Measurements from ENCODE around the gene FMNL2.

Gene FMNL2

DNA sequence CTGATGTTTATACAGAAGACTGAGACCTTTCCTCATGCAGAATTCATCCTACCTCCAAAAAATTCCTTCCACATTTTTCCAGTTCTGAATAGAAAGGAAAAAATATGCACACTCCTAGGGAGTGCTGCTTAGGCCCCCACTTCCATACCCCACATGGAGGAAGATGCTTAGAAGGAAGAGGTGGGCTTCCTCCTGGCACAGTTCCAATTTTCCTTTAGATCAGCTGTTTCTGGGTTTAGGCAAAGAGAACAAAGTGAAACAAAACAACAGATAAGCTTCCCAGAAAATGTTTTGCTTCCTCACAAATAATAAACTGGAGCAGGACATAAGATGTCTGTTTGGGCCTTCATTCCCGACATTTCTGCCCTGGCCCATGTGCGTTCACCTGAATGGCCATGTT lies 209.7 kb downstream of the FMNL2 start:
- no peak overlapping the region for H3K9ac ChIP-seq (ENCODE audit: low read depth, low read length, poor library complexity)
- H2BK12ac ChIP-seq (ENCODE audit: low read length), result no peak overlapping the region
- H3K27me3 ChIP-seq (ENCODE audit: control insufficient read depth in 3 of 3, insufficient read depth in 3 of 3, low read depth in 1 of 3, low read length in 3 of 3), result no peaks in the 10 kb centered on the region
- H3K4me3 ChIP-seq (ENCODE audit: low read length in 2 of 2), result no peak overlapping the region
- H3K23ac ChIP-seq (ENCODE audit: low read depth, low read length, poor library complexity), result no peak overlapping the region
- H4K91ac ChIP-seq (ENCODE audit: low read depth, low read length, poor library complexity), result no peak overlapping the region
- no peaks in the 10 kb centered on the region for H3K79me1 ChIP-seq (ENCODE audit: low read depth, low read length)
- H3K14ac ChIP-seq (ENCODE audit: low read length), result no peak overlapping the region
- no CpG with 5 or more reads among the region's 2 CpGs for WGBS, 2 donors (ENCODE audit: extremely low coverage in 2 of 2, insufficient read length in 2 of 2, insufficient replicate concordance in 1 of 2)
- H3K4me2 ChIP-seq (ENCODE audit: insufficient read depth, low read length, poor library complexity, severe bottlenecking), result no peak overlapping the region
- H3K27ac ChIP-seq (replicated peaks; ENCODE audit: low read length), result no peak overlapping the region
- no peak overlapping the region for H4K8ac ChIP-seq (ENCODE audit: low read depth, low read length)
- no peak overlapping the region for H2BK5ac ChIP-seq (ENCODE audit: low read length)
- H2BK120ac ChIP-seq (ENCODE audit: low read depth, low read length), result no peak overlapping the region
- no peak overlapping the region for H2AFZ ChIP-seq (ENCODE audit: low read length)
- H3K18ac ChIP-seq (ENCODE audit: low read length), result no peak overlapping the region
- H3K4ac ChIP-seq (ENCODE audit: low read length), result no peak overlapping the region
- H2BK15ac ChIP-seq (ENCODE audit: low read length), result no peak overlapping the region
- H2AK5ac ChIP-seq (ENCODE audit: low read depth, low read length), result no peak overlapping the region
- no peaks in the 10 kb centered on the region for H3K9me3 ChIP-seq (replicated peaks in 1 of 2; ENCODE audit: control insufficient read depth in 2 of 2, insufficient read depth in 1 of 2, low read depth in 1 of 2, low read length in 2 of 2)
- peaks cover 2 to 53% of the 10 kb centered on the region in 2 donors for H3K36me3 ChIP-seq (replicated peaks in 1 of 2; ENCODE audit: control insufficient read depth in 2 of 2, insufficient read depth in 2 of 2, low read length in 2 of 2)
- peaks cover 16 to 20% of the 10 kb centered on the region in 2 donors for H3K4me1 ChIP-seq (ENCODE audit: control insufficient read depth in 2 of 2, insufficient read depth in 1 of 2, low read depth in 1 of 2, low read length in 2 of 2)
- no peak for DNase-seq (ENCODE audit: low spot score)

DNA sequence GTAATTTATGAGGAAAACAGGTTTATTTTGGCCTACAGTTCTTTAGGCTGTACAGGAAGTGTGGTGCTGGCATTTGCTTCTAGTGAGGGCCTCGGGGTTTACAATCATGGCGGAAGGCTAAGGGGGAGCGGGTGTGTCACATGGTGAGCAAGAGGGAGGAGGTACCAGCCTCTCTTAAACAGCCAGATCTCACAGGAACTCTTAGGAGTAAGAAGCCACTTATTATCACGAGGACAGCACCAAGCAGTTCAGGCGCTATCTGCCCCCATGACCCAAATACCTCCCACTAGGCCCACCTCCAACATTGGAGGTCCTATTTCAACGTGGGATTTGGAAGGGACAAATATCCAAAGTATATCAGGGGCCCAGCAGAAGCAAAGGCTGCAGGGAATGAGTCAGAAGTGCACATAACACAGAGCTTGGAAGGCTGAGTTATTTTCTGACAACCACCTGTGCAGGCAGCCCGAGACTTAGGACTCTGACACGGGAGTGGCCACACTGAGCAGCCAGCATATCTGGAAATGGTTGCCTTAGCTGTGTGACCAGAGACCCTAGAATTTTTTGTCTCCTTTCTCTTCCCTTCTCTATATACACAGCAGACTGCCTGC lies 211.4 kb downstream of the FMNL2 start:
- no CpG with 5 or more reads among the region's 8 CpGs for WGBS, 2 donors (ENCODE audit: extremely low coverage in 2 of 2, insufficient read length in 2 of 2, insufficient replicate concordance in 1 of 2)
- Histone ChIP-seq H2BK15ac (ENCODE audit: low read length) (no peak overlapping the region), H2BK5ac (ENCODE audit: low read length) (no peak overlapping the region), H3K9me3 (replicated peaks in 1 of 2; ENCODE audit: control insufficient read depth in 2 of 2, insufficient read depth in 1 of 2, low read depth in 1 of 2, low read length in 2 of 2) (no peaks in the 10 kb centered on the region), H2BK12ac (ENCODE audit: low read length) (no peak overlapping the region), H3K79me1 (ENCODE audit: low read depth, low read length) (no peaks in the 10 kb centered on the region), H3K4me3 (ENCODE audit: low read length in 2 of 2) (no peak overlapping the region), H3K14ac (ENCODE audit: low read length) (no peak overlapping the region), H4K8ac (ENCODE audit: low read depth, low read length) (no peak overlapping the region), H3K9ac (ENCODE audit: low read depth, low read length, poor library complexity) (no peak overlapping the region), H3K27ac (replicated peaks; ENCODE audit: low read length) (no peak overlapping the region), H4K91ac (ENCODE audit: low read depth, low read length, poor library complexity) (no peak overlapping the region), H2BK120ac (ENCODE audit: low read depth, low read length) (no peak overlapping the region), H3K4me2 (ENCODE audit: insufficient read depth, low read length, poor library complexity, severe bottlenecking) (no peak overlapping the region), H3K4me1 (ENCODE audit: control insufficient read depth in 2 of 2, insufficient read depth in 1 of 2, low read depth in 1 of 2, low read length in 2 of 2) (peaks cover 16 to 20% of the 10 kb centered on the region in 2 donors), H3K27me3 (ENCODE audit: control insufficient read depth in 3 of 3, insufficient read depth in 3 of 3, low read depth in 1 of 3, low read length in 3 of 3) (no peaks in the 10 kb centered on the region), H3K36me3 (replicated peaks in 1 of 2; ENCODE audit: control insufficient read depth in 2 of 2, insufficient read depth in 2 of 2, low read length in 2 of 2) (peaks cover 2 to 69% of the 10 kb centered on the region in 2 donors), H3K18ac (ENCODE audit: low read length) (peak overlapping the region; percentile 21), H3K23ac (ENCODE audit: low read depth, low read length, poor library complexity) (no peak overlapping the region), H3K4ac (ENCODE audit: low read length) (no peak overlapping the region), H2AK5ac (ENCODE audit: low read depth, low read length) (no peak overlapping the region), H2AFZ (ENCODE audit: low read length) (no peak overlapping the region)
- no peak for DNase-seq (ENCODE audit: low spot score)

DNA sequence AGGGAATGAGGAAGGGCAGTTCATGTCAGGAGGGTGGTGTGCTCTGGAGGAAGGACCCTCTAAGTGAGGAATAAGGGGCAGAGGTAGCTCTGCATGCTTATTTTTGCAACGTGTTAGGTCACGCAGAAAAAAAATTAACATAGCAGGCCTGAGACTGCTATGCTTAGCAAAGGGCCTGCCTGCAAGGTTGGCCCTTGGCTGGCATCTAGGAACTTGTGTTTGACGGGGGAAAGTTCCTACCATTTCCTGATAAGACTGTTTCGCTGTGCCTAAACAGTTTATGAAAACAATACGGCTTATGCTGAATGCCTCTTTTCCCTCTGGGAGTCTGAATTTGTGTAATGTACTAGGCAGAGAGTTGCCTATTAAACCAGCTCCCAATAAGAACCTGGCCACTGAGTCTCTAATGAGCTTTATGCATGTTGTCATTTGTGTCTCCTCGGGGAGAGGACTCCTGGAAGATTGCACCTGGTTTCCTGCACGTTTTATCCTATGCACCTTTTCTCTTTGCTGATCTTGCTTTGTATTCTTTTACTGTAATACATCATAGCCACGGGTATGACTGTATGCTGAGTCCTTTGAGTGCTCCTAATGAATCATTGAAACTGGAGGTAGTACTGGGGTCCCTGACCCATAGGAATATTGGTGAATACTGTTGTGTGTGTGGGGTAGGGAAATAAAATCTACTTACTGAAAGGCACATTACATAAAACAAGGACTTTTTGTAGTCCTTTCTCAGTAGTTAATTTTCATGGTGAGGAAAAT lies 213.3 kb downstream of the FMNL2 start:
- DNase-seq (ENCODE audit: low spot score), result no peak
- Histone ChIP-seq H3K14ac (ENCODE audit: low read length) (no peak overlapping the region), H3K9me3 (replicated peaks in 1 of 2; ENCODE audit: control insufficient read depth in 2 of 2, insufficient read depth in 1 of 2, low read depth in 1 of 2, low read length in 2 of 2) (no peaks in the 10 kb centered on the region), H3K36me3 (replicated peaks in 1 of 2; ENCODE audit: control insufficient read depth in 2 of 2, insufficient read depth in 2 of 2, low read length in 2 of 2) (peaks cover 2 to 73% of the 10 kb centered on the region in 2 donors), H3K4me3 (ENCODE audit: low read length in 2 of 2) (no peak overlapping the region), H3K79me1 (ENCODE audit: low read depth, low read length) (no peaks in the 10 kb centered on the region), H3K23ac (ENCODE audit: low read depth, low read length, poor library complexity) (no peak overlapping the region), H2BK15ac (ENCODE audit: low read length) (no peak overlapping the region), H3K4me2 (ENCODE audit: insufficient read depth, low read length, poor library complexity, severe bottlenecking) (no peak overlapping the region), H2BK12ac (ENCODE audit: low read length) (no peak overlapping the region), H3K4ac (ENCODE audit: low read length) (no peak overlapping the region), H2AFZ (ENCODE audit: low read length) (no peak overlapping the region), H3K27ac (replicated peaks; ENCODE audit: low read length) (no peak overlapping the region), H2BK5ac (ENCODE audit: low read length) (no peak overlapping the region), H3K18ac (ENCODE audit: low read length) (no peak overlapping the region), H2BK120ac (ENCODE audit: low read depth, low read length) (no peak overlapping the region), H4K8ac (ENCODE audit: low read depth, low read length) (no peak overlapping the region), H3K4me1 (ENCODE audit: control insufficient read depth in 2 of 2, insufficient read depth in 1 of 2, low read depth in 1 of 2, low read length in 2 of 2) (peaks cover 4 to 11% of the 10 kb centered on the region in 2 donors), H3K27me3 (ENCODE audit: control insufficient read depth in 3 of 3, insufficient read depth in 3 of 3, low read depth in 1 of 3, low read length in 3 of 3) (no peaks in the 10 kb centered on the region), H2AK5ac (ENCODE audit: low read depth, low read length) (no peak overlapping the region), H3K9ac (ENCODE audit: low read depth, low read length, poor library complexity) (no peak overlapping the region), H4K91ac (ENCODE audit: low read depth, low read length, poor library complexity) (no peak overlapping the region)
- WGBS, 2 donors (ENCODE audit: extremely low coverage in 2 of 2, insufficient read length in 2 of 2, insufficient replicate concordance in 1 of 2), result no CpG with 5 or more reads among the region's 8 CpGs

DNA sequence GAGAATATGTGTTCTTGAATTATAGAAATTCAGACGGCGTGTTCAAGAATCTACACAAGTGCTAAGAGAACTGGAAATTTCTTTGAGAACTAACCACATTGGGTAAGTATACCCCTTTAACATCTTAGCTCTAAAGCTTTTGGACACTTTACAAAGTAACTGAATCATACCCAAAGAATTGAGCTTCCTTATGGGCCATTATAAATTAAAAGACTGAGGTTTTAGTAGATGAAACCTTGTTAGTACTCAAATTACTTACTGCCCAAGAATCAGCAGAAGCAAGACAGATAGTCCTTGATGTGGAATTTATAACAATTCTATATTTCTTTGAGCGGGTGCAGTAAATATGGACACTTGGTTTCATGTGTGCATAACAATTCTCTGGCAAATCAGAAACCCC lies 214.0 kb downstream of the FMNL2 start:
- WGBS, 2 donors (ENCODE audit: extremely low coverage in 2 of 2, insufficient read length in 2 of 2, insufficient replicate concordance in 1 of 2), result no CpG with 5 or more reads among the region's 3 CpGs
- H3K18ac ChIP-seq (ENCODE audit: low read length), result no peak overlapping the region
- no peak overlapping the region for H3K4ac ChIP-seq (ENCODE audit: low read length)
- H3K4me1 ChIP-seq (ENCODE audit: control insufficient read depth in 2 of 2, insufficient read depth in 1 of 2, low read depth in 1 of 2, low read length in 2 of 2), result peaks cover 0 to 8% of the 10 kb centered on the region in 2 donors
- H3K23ac ChIP-seq (ENCODE audit: low read depth, low read length, poor library complexity), result no peak overlapping the region
- no peak overlapping the region for H2BK15ac ChIP-seq (ENCODE audit: low read length)
- no peak overlapping the region for H2BK12ac ChIP-seq (ENCODE audit: low read length)
- H3K36me3 ChIP-seq (replicated peaks in 1 of 2; ENCODE audit: control insufficient read depth in 2 of 2, insufficient read depth in 2 of 2, low read length in 2 of 2), result peaks cover 2 to 69% of the 10 kb centered on the region in 2 donors
- no peak overlapping the region for H2AK5ac ChIP-seq (ENCODE audit: low read depth, low read length)
- no peaks in the 10 kb centered on the region for H3K27me3 ChIP-seq (ENCODE audit: control insufficient read depth in 3 of 3, insufficient read depth in 3 of 3, low read depth in 1 of 3, low read length in 3 of 3)
- H4K91ac ChIP-seq (ENCODE audit: low read depth, low read length, poor library complexity), result no peak overlapping the region
- H4K8ac ChIP-seq (ENCODE audit: low read depth, low read length), result no peak overlapping the region
- no peak overlapping the region for H3K27ac ChIP-seq (replicated peaks; ENCODE audit: low read length)
- H2BK5ac ChIP-seq (ENCODE audit: low read length), result no peak overlapping the region
- no peak overlapping the region for H2AFZ ChIP-seq (ENCODE audit: low read length)
- no peaks in the 10 kb centered on the region for H3K9me3 ChIP-seq (replicated peaks in 1 of 2; ENCODE audit: control insufficient read depth in 2 of 2, insufficient read depth in 1 of 2, low read depth in 1 of 2, low read length in 2 of 2)
- H3K4me2 ChIP-seq (ENCODE audit: insufficient read depth, low read length, poor library complexity, severe bottlenecking), result no peak overlapping the region
- DNase-seq (ENCODE audit: low spot score), result no peak
- H3K79me1 ChIP-seq (ENCODE audit: low read depth, low read length), result no peaks in the 10 kb centered on the region
- no peak overlapping the region for H2BK120ac ChIP-seq (ENCODE audit: low read depth, low read length)
- H3K4me3 ChIP-seq (ENCODE audit: low read length in 2 of 2), result no peak overlapping the region
- H3K9ac ChIP-seq (ENCODE audit: low read depth, low read length, poor library complexity), result no peak overlapping the region
- no peak overlapping the region for H3K14ac ChIP-seq (ENCODE audit: low read length)
